Endothelial cell of umbilical vein (primary cell): ENCODE results near the gene PRKAB2. TPM values are rescaled to one million over a fixed set of nuclear protein-coding genes. Genes with fewer than 3 reads are reported as not detected.

ENCODE experiments used
- BruUV-seq: library from RNA; stranded (reverse); fragments of 400-500 nt; replicated peaks from 2 replicates; lab custom pipeline; 2021; lab: Mats Ljungman, UMichigan
- CTCF ChIA-PET: fragments of 300-600, 350-600 bp; sonication (Branson Sonifier 250); formaldehyde crosslinking; loops from one replicate; lab custom pipeline; 2021; ENCODE audit warnings: antibody characterized with exemption, inconsistent platforms; lab: Charles Lee
- POLR2A ChIA-PET: fragments of 300-600, 350-600 bp; sonication (Branson Sonifier 250); formaldehyde crosslinking; loops from one replicate; lab custom pipeline; 2021; ENCODE audit warnings: antibody characterized with exemption, inconsistent platforms; lab: Charles Lee
- DNase-seq: peaks from one replicate; pipeline ENCODE4 v3.0.0-alpha.2; 2011; ENCODE audit warnings: low read depth, low spot score
- FAIRE-seq: peaks from 2 replicates; lab custom pipeline; 2011; peaks lifted over from hg19 to GRCh38; lab: Jason Lieb, UNC
- H2AFZ ChIP-seq: 2 replicates; pipeline ENCODE4 v1.6.0; 2012; ENCODE audit warnings: low read depth, low read length, control low read depth, inconsistent platforms
- H3K27ac ChIP-seq: 2 replicates; pipeline ENCODE4 v1.5.1; 2011; ENCODE audit warnings: low read depth, mild to moderate bottlenecking, control low read depth, low read length, moderate library complexity; ENCODE audit not compliant: insufficient read depth
- H3K27me3 ChIP-seq, 2 experiments: 2 replicates each; pipeline versions ENCODE4 v1.6.0 to v1.6.1; 2011; ENCODE audit warnings: low read length in 2 of 2, mixed read lengths in 1 of 2; ENCODE audit not compliant: control insufficient read depth in 2 of 2, insufficient read depth in 2 of 2
- H3K36me3 ChIP-seq, 2 experiments: 2 replicates in 1 of 2; 3 replicates in 1 of 2; pipeline ENCODE4 v1.5.1; 2011; ENCODE audit warnings: low read length in 2 of 2, mild to moderate bottlenecking in 1 of 2, moderate library complexity in 1 of 2; ENCODE audit not compliant: control insufficient read depth in 2 of 2, insufficient read depth in 2 of 2; ENCODE audit errors: extremely low read depth in 1 of 2
- H3K4me1 ChIP-seq: 3 replicates; pipeline ENCODE4 v1.5.1; 2011; ENCODE audit warnings: mild to moderate bottlenecking, low read length; ENCODE audit not compliant: control insufficient read depth, insufficient read depth; ENCODE audit errors: extremely low read depth
- H3K4me2 ChIP-seq: 2 replicates; pipeline ENCODE4 v1.6.1; 2011; ENCODE audit warnings: low read length, control low read depth, mixed read lengths; ENCODE audit not compliant: insufficient read depth
- H3K4me3 ChIP-seq, 3 experiments: fragments of 200-600 bp in 1 of 3; sonication (generic), shearing (Covaris generic) in 1 of 3; replicated peaks in 1 of 3; 2 replicates each; pipeline ENCODE4 v1.5.1; 2011 to 2016; ENCODE audit warnings: control low read depth in 3 of 3, low read length in 3 of 3, mild to moderate bottlenecking in 2 of 3, inconsistent platforms in 1 of 3, low read depth in 1 of 3, moderate library complexity in 1 of 3; ENCODE audit not compliant: insufficient read depth in 1 of 3
- H3K79me2 ChIP-seq: 2 replicates; pipeline ENCODE4 v1.6.0; 2012; ENCODE audit warnings: low read length, inconsistent platforms; ENCODE audit not compliant: control insufficient read depth, insufficient read depth
- H3K9ac ChIP-seq: replicated peaks from 2 replicates; pipeline ENCODE3; 2011; ENCODE audit warnings: low read length, control low read depth; ENCODE audit not compliant: insufficient read depth; ENCODE audit errors: extremely low read depth
- H3K9me1 ChIP-seq: replicated peaks from 3 replicates; pipeline ENCODE4 v1.6.0; 2011; ENCODE audit warnings: mild to moderate bottlenecking, low read length; ENCODE audit not compliant: control insufficient read depth, insufficient read depth; ENCODE audit errors: extremely low read depth
- H3K9me3 ChIP-seq: replicated peaks from 2 replicates; pipeline ENCODE4 v1.5.1; 2012; ENCODE audit warnings: low read length, inconsistent platforms; ENCODE audit not compliant: control insufficient read depth, insufficient read depth
- H4K20me1 ChIP-seq: replicated peaks from 2 replicates; pipeline ENCODE3; 2011; ENCODE audit warnings: mild to moderate bottlenecking, low read length; ENCODE audit not compliant: control insufficient read depth, insufficient read depth; ENCODE audit errors: extremely low read depth
- EZH2 ChIP-seq: IDR thresholded peaks from 2 replicates; pipeline ENCODE4 v1.6.1; 2012; ENCODE audit warnings: borderline replicate concordance, low read depth, mild to moderate bottlenecking, moderate library complexity, low read length, inconsistent platforms; ENCODE audit not compliant: severe bottlenecking
- FOS ChIP-seq: IDR thresholded peaks from 2 replicates; pipeline ENCODE4 v1.6.1; 2011; ENCODE audit warnings: mild to moderate bottlenecking, low read length, moderate library complexity, borderline replicate concordance; ENCODE audit not compliant: insufficient read depth
- GATA2 ChIP-seq: IDR thresholded peaks from 2 replicates; pipeline ENCODE4 v1.7.0; 2011; ENCODE audit warnings: low read depth, mild to moderate bottlenecking, moderate library complexity, mixed read lengths, low read length; ENCODE audit not compliant: insufficient read length, insufficient read depth
- JUN ChIP-seq: IDR thresholded peaks from 2 replicates; pipeline ENCODE4 v1.6.1; 2011; ENCODE audit warnings: borderline replicate concordance, low read depth; ENCODE audit not compliant: insufficient read length, insufficient read depth
- MYC ChIP-seq: IDR thresholded peaks from one replicate; pipeline ENCODE4 v1.6.1; 2011; ENCODE audit warnings: mild to moderate bottlenecking, low read depth, low read length
- POLR2A ChIP-seq: IDR thresholded peaks from 2 replicates; pipeline ENCODE4 v1.6.1; 2012; ENCODE audit warnings: low read depth, mild to moderate bottlenecking, control low read depth, low read length
- POLR2AphosphoS5 ChIP-seq: IDR thresholded peaks from 2 replicates; pipeline ENCODE4 v1.6.1; 2012; ENCODE audit warnings: low read depth, mild to moderate bottlenecking, control low read depth, low read length, moderate library complexity; ENCODE audit not compliant: insufficient read depth
- dilution Hi-C: fragments of 300-500 bp; cut with MboI; formaldehyde crosslinking; loops from one replicate; pipeline ENCODE4 v1.15.0; 2019; ENCODE audit warnings: low sequenced_read_pairs; ENCODE audit not compliant: extremely low pct_ligation_motif_present
- intact Hi-C: fragments of 100-400 bp; cut with micrococcal nuclease; formaldehyde crosslinking; loops from one replicate; pipeline ENCODE4 v1.10.0; 2022
- polyA plus RNA-seq, 4 experiments: library from polyadenylated mRNA; depleted of rRNA in 3 of 4; stranded (reverse) in 3 of 4; unstranded in 1 of 4; fragments of >200 nt; gene quantifications; 2 replicates each; pipeline versions ENCODE4 v1.2.1 to v1.2.3, GENCODE V29; 2011 to 2012; ENCODE audit warnings: missing spikeins in 1 of 4
- total RNA-seq: library from RNA; stranded (reverse); gene quantifications from 2 replicates; pipeline ENCODE4 v1.2.3, GENCODE V29; 2021
- TF ChIP-seq, protein P1 (sequence below): IDR thresholded peaks from 2 replicates; pipeline ENCODE4 v1.6.1; 2011; ENCODE audit not compliant: insufficient read depth, insufficient read length
- TF ChIP-seq, protein P2 (sequence below), 2 donors: IDR thresholded peaks; 1 replicate in 1 of 2; 2 replicates in 1 of 2; pipeline ENCODE4 v1.5.1; 2011; ENCODE audit warnings: low read length in 2 of 2, mild to moderate bottlenecking in 2 of 2, moderate library complexity in 2 of 2, control low read depth in 1 of 2, inconsistent platforms in 1 of 2, low read depth in 1 of 2; ENCODE audit not compliant: insufficient read depth in 1 of 2; ENCODE audit errors: extremely low read depth in 1 of 2

PRKAB2 gene
- total and polyA plus RNA-seq, 2 donors (not counting 3 experiments of a cell fraction or from before 2014, with no cell fraction given) = 6.2 to 7.4 TPM

DNA sequence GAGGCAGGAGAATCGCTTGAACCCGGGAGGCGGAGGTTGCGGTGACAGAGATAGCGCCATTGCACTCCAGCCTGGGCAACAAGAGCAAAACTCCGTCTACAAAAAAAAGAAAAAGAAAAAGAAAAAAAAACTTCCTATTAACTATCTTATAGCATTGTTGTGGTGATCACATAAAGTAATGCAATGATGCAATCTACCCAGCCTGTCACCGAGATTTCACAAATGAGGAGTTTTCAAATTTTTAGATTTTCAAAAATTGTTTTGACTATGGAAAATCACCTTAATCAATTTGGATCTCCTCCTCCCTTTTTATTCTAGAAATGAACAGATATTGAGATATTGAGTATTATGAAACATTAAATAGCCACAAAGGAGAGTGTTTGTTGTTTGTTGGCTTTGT, 44.9 kb upstream of the PRKAB2 start:
- Histone ChIP-seq H3K9ac (no peak overlapping the region), H3K27me3 (no peaks in the 10 kb centered on the region), H3K9me3 (no peaks in the 10 kb centered on the region), H3K79me2 (no peaks in the 10 kb centered on the region), H3K36me3 (no peaks in the 10 kb centered on the region), H3K9me1 (no peaks in the 10 kb centered on the region), H3K27ac (no peak overlapping the region), H3K4me3 (no peak overlapping the region), H3K4me2 (no peak overlapping the region), H3K4me1 (no peaks in the 10 kb centered on the region), H2AFZ (no peak overlapping the region), H4K20me1 (no peaks in the 10 kb centered on the region)
- CTCF ChIA-PET = no interaction called here
- FAIRE-seq (no peak), DNase-seq (no peak)
- POLR2A ChIA-PET = no interaction called here
- no peak for TF ChIP-seq GATA2
- no peak for TF ChIP-seq JUN
- no peak for TF ChIP-seq FOS
- TF ChIP-seq MYC = no peak
- TF ChIP-seq, protein P1, sequence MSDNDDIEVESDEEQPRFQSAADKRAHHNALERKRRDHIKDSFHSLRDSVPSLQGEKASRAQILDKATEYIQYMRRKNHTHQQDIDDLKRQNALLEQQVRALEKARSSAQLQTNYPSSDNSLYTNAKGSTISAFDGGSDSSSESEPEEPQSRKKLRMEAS = no peak
- TF ChIP-seq POLR2AphosphoS5 = no peak
- TF ChIP-seq EZH2 = no peak
- TF ChIP-seq, protein P2, sequence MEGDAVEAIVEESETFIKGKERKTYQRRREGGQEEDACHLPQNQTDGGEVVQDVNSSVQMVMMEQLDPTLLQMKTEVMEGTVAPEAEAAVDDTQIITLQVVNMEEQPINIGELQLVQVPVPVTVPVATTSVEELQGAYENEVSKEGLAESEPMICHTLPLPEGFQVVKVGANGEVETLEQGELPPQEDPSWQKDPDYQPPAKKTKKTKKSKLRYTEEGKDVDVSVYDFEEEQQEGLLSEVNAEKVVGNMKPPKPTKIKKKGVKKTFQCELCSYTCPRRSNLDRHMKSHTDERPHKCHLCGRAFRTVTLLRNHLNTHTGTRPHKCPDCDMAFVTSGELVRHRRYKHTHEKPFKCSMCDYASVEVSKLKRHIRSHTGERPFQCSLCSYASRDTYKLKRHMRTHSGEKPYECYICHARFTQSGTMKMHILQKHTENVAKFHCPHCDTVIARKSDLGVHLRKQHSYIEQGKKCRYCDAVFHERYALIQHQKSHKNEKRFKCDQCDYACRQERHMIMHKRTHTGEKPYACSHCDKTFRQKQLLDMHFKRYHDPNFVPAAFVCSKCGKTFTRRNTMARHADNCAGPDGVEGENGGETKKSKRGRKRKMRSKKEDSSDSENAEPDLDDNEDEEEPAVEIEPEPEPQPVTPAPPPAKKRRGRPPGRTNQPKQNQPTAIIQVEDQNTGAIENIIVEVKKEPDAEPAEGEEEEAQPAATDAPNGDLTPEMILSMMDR (IDR thresholded peaks at IDR 0.05; ENCODE audit: extremely low read depth in 1 of 2, insufficient read depth in 1 of 2, low read depth in 1 of 2, low read length in 2 of 2) = no peak
- TF ChIP-seq POLR2A = no peak
- BruUV-seq = no TSS peak
- dilution Hi-C loops = no loop called here
- intact Hi-C loops = no loop called here
